Upper lobe of right lung (tissue), 1 donor: Measurements from ENCODE around the gene MICU2. TPM values are rescaled to one million over a fixed set of nuclear protein-coding genes. Genes with fewer than 3 reads are reported as not detected.

Experiments
- ATAC-seq: fragments of 200-7000 bp; cut with Tn5 transposase; one replicate; pipeline ENCODE4 v1.9.1; 2020; ENCODE audit warnings: mild to moderate bottlenecking, moderate library complexity
- DNase-seq: peaks from one replicate; pipeline ENCODE4 v3.0.0-alpha.2; 2020
- H3K27ac ChIP-seq: fragments of 200-600 bp; one replicate; pipeline ENCODE4 v1.8.0; 2022
- H3K27me3 ChIP-seq: fragments of 200-600 bp; one replicate; pipeline ENCODE4 v1.8.0; 2022; ENCODE audit warnings: mild to moderate bottlenecking
- H3K36me3 ChIP-seq: fragments of 200-600 bp; one replicate; pipeline ENCODE4 v1.8.0; 2022
- H3K4me1 ChIP-seq: fragments of 200-600 bp; one replicate; pipeline ENCODE4 v1.8.0; 2022
- H3K4me3 ChIP-seq: fragments of 200-600 bp; one replicate; pipeline ENCODE4 v1.8.0; 2022; ENCODE audit warnings: mild to moderate bottlenecking
- H3K9me3 ChIP-seq: fragments of 200-600 bp; one replicate; pipeline ENCODE4 v1.8.0; 2022
- CTCF ChIP-seq: fragments of 200-600 bp; IDR thresholded peaks from one replicate; pipeline ENCODE4 v1.8.0; 2022; ENCODE audit warnings: antibody characterized with exemption
- intact Hi-C: fragments of 100-400 bp; cut with DNase I; formaldehyde crosslinking; loops from one replicate; pipeline ENCODE4 v1.11.0; 2022
- total RNA-seq: library from RNA; stranded (reverse); fragmentation: NEBNext Ultra II Directional; extraction: Animal tissue kit (Norgen Biotek cat#: 25700); gene quantifications from one replicate; pipeline ENCODE4 v1.2.1, GENCODE V29; 2021
- donor health status: DM: no; HTN: yes; CAD: no; lungs with severe emphysema.

The MICU2 gene
- total RNA-seq, 1 donor from 2014 or later: 30.7 TPM

DNA sequence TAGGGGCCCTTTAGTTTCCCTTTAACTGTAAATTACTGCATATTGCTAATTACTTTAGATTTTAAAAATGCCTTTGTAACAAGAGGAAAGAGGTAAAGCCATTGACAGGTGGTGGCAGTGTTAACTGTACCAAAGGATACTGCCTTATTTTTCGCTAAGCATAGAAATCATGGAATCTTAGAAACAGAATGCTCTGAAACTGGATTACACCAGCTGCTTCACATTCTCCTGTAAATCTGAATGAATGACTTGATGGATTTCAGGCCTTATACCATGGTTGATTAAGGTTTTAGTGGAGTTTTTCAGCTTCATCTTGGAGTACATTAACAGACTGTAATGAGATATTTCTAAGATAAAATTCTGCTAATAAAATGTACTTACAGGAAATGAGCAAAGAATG, 25.2 kb downstream of the MICU2 start:
- Histone ChIP-seq H3K36me3 (no peaks in the 10 kb centered on the region), H3K9me3 (peaks cover 4% of the 10 kb centered on the region), H3K4me3 (no peak overlapping the region), H3K27ac (no peak overlapping the region), H3K27me3 (no peaks in the 10 kb centered on the region), H3K4me1 (no peaks in the 10 kb centered on the region)
- intact Hi-C loops: no loop called here
- ATAC-seq (no peak), DNase-seq (no peak)
- no peak for TF ChIP-seq CTCF

GRCh38 chr13:21576426-21576825, 27.5 kb downstream of the MICU2 start:
- H3K4me1 ChIP-seq: no peaks in the 10 kb centered on the region
- no peak overlapping the region for H3K27ac ChIP-seq
- no peaks in the 10 kb centered on the region for H3K27me3 ChIP-seq
- H3K9me3 ChIP-seq: no peaks in the 10 kb centered on the region
- ATAC-seq (no peak), DNase-seq (no peak)
- intact Hi-C loops: no loop called here
- no peak for TF ChIP-seq CTCF
- no peak overlapping the region for H3K4me3 ChIP-seq
- H3K36me3 ChIP-seq: no peaks in the 10 kb centered on the region

DNA sequence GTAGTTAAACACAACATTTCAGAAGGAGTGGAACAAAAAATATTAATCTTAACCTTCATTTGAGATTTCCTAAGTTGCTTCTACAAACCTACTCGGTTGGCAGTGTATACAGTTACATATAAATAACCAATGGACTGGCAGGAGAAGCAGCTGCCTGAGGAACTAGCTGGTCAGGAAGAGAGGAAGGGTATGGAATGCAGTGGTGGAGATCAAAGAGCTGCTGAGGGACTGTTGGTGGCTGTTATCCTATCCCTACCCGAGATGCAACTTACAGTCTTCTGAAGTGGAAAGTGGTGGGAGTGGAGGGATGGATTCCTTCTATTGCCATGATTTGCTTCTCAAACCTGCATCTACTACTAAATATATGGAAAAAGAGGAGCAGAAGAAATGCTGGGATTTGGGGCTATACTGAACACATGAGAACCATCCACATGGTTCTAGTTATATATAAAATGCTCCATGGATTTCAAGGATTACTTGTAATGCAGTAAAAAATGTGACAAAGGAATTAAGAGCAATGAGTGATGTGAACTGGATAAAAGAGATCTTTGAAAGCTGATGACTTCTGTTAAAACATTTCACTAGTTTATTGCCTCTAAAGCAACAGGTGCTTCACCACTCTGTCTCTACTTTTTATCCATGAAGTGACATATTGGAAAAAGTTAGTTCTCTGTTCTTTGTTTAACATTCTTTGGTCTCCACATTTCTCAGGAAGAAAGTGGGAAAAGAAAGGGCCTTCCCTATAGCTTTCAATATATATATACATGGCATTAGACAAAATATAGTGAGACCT, 29.9 kb downstream of the MICU2 start:
- TF ChIP-seq CTCF: no peak
- no peak overlapping the region for H3K4me3 ChIP-seq
- H3K27me3 ChIP-seq: no peaks in the 10 kb centered on the region
- no peaks in the 10 kb centered on the region for H3K36me3 ChIP-seq
- DNase-seq: no peak
- H3K9me3 ChIP-seq: no peaks in the 10 kb centered on the region
- H3K27ac ChIP-seq: no peak overlapping the region
- H3K4me1 ChIP-seq: peaks cover 6% of the 10 kb centered on the region
- ATAC-seq: no peak
- intact Hi-C loops: no loop called here

- Histone ChIP-seq H3K36me3 (peaks cover 16% of the 10 kb centered on the region), H3K27ac (no peak overlapping the region), H3K27me3 (no peaks in the 10 kb centered on the region), H3K4me3 (no peak overlapping the region), H3K9me3 (no peaks in the 10 kb centered on the region), H3K4me1 (peaks cover 6% of the 10 kb centered on the region)
- ATAC-seq (no peak), DNase-seq (no peak)
- intact Hi-C loops: no loop called here
- TF ChIP-seq CTCF: no peak
These were observed 34.3 kb downstream of the MICU2 start for GRCh38 chr13:21569686-21570085.

DNA sequence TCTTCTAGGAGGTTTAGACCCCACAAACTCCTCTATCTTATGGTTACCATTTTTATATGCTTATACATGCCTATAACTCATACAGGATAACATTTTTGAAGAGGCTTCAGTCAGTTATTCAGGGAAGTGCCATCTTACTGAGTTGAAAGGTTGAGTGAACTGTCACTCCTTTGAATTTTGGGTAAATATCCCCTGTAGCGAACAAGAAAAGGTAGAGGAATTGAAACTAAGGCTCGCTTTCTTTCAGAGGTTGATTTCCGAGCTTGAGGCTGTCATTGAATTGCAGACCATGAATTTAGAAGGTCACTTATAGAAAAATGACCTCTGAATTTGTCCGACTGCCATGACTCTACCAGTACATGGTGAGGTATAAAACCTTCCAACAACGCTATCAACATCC, 35.1 kb downstream of the MICU2 start:
- H3K27ac ChIP-seq: no peak overlapping the region
- no peaks in the 10 kb centered on the region for H3K27me3 ChIP-seq
- H3K9me3 ChIP-seq: no peaks in the 10 kb centered on the region
- DNase-seq (no peak), ATAC-seq (no peak)
- H3K4me3 ChIP-seq: no peak overlapping the region
- TF ChIP-seq CTCF: no peak
- H3K4me1 ChIP-seq: peaks cover 6% of the 10 kb centered on the region
- intact Hi-C loops: no loop called here
- peaks cover 24% of the 10 kb centered on the region for H3K36me3 ChIP-seq
